ENCODE results near the gene TBC1D2B. TPM values are rescaled to one million over a fixed set of nuclear protein-coding genes. Genes with fewer than 3 reads are reported as not detected.
A peak's percentile ranks its signal among the peaks of the same experiment; 100 is the strongest.

Gene TBC1D2B
- total RNA-seq, 1 donor from 2014 or later: 69.8 TPM

DNA sequence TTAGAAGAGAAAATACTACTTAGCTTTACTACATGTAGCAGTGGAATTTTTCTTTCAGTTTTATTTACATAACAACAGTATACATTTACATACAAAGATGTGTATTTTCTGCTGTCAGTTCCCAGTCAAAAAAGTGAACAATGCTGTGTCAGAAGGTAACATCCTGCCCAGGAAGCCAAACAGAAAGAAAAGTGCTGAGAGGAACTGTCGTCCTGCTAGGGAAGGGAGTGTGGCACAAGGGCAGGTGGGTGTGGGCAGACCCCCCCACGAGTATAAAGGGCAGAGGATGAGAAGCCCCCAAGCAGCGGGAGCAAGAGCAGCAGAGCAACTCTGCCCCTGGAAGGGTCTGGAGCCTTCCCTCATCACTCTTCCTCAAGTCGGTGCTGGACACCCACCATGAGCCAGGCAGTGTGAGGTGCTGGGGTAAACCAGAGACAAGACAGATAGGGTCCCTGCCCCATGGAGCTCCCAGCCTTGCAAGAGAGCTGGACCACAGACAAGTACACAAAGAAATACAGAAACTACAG lies 39.7 kb downstream of the TBC1D2B start:
- H3K27ac ChIP-seq: peak overlapping the region; percentile 62
- peaks cover 81% of the 10 kb centered on the region for H3K4me1 ChIP-seq
- TF ChIP-seq, protein P1, sequence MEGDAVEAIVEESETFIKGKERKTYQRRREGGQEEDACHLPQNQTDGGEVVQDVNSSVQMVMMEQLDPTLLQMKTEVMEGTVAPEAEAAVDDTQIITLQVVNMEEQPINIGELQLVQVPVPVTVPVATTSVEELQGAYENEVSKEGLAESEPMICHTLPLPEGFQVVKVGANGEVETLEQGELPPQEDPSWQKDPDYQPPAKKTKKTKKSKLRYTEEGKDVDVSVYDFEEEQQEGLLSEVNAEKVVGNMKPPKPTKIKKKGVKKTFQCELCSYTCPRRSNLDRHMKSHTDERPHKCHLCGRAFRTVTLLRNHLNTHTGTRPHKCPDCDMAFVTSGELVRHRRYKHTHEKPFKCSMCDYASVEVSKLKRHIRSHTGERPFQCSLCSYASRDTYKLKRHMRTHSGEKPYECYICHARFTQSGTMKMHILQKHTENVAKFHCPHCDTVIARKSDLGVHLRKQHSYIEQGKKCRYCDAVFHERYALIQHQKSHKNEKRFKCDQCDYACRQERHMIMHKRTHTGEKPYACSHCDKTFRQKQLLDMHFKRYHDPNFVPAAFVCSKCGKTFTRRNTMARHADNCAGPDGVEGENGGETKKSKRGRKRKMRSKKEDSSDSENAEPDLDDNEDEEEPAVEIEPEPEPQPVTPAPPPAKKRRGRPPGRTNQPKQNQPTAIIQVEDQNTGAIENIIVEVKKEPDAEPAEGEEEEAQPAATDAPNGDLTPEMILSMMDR (IDR thresholded peaks at IDR 0.05): no peak
- no peak overlapping the region for H3K4me3 ChIP-seq
- no peaks in the 10 kb centered on the region for H3K27me3 ChIP-seq (ENCODE audit: low read depth)
- no peak for DNase-seq
- no peaks in the 10 kb centered on the region for H3K9me3 ChIP-seq
- H3K36me3 ChIP-seq: peaks cover 17% of the 10 kb centered on the region
- no peak for ATAC-seq
- intact Hi-C loops (cut with DNase I): no loop called here

DNA sequence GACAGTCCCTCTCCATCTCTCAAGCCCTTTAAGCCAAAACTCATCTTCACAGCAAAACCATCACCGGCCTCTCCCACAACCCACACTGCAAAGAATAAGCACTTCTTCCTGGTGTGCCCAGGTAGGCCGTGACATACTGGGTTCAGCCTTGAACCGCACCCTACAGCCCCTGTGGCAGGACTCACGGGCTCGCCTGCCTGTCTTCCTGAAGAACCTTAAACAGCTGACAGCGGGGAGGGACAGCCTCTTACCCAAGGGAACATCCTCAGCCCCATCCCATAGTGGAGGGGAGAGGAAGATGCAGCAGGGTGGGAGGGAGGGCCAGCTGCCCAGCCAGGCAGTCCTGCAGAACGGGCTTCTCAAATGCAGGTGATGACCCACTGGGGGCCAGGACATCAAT lies 40.2 kb downstream of the TBC1D2B start:
- no peak overlapping the region for H3K4me3 ChIP-seq
- DNase-seq: no peak
- H3K9me3 ChIP-seq: no peaks in the 10 kb centered on the region
- H3K27me3 ChIP-seq (ENCODE audit: low read depth): no peaks in the 10 kb centered on the region
- H3K27ac ChIP-seq: peak overlapping the region; percentile 62
- peaks cover 83% of the 10 kb centered on the region for H3K4me1 ChIP-seq
- intact Hi-C loops (cut with DNase I): no loop called here
- no peak for ATAC-seq
- H3K36me3 ChIP-seq: peaks cover 12% of the 10 kb centered on the region
- TF ChIP-seq, protein P1 (IDR thresholded peaks at IDR 0.05): no peak

DNA sequence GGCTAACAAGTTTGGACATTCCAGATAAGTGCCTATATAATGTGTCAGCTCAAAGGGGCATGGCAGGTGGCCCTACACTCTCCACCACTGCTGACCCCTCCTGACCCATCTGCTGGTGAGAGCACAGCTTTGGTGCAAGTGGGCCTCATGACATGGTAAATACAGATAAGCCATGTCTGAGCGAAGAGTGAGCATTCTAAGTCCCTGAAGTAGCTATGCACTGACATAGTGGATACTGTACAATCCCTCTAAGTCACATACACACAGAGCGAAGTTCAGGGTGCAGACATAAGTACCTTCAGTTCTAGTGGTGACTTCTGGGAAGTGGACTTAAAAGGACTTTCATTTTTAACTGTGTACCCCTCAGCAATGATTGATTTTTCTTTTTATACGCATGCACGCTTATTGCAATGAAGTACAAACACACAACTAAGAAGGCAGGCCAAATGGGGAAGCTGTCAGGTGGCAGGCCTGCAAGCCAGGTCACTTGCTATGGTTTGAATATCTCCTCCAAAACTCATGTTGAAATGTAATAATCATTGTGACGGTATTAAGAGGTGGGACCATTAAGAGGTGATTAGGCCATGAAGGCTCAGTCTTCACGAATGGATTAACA lies 41.5 kb downstream of the TBC1D2B start:
- H3K4me3 ChIP-seq: no peak overlapping the region
- TF ChIP-seq, protein P1 (IDR thresholded peaks at IDR 0.05): no peak
- H3K4me1 ChIP-seq: peaks cover 78% of the 10 kb centered on the region
- H3K27ac ChIP-seq: peak overlapping the region; percentile 68
- DNase-seq (no peak), ATAC-seq (peak in 1 of 2 donors; percentile 43)
- intact Hi-C loops (cut with DNase I): no loop called here
- no peaks in the 10 kb centered on the region for H3K27me3 ChIP-seq (ENCODE audit: low read depth)
- peaks cover 7% of the 10 kb centered on the region for H3K36me3 ChIP-seq
- no peaks in the 10 kb centered on the region for H3K9me3 ChIP-seq

DNA sequence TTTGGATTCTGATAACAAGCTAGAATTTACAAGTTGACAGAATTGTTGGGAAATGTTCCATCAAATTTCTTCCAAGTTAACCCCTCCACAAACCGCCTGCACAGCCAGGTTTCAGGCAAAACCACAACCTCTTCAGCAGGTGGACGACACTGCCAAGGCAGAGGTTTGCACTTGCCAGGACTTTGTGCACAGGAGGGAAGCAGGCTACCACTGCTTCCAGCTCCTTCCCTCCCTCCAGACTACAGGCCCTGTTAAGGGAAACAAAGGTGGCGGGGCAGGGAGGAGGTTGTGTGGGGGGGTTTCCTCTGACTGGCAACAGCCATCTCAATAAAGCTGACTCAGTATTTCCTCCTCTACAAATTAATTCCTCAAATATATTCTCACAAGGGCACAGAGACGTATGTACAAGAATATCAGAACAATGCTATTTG lies 42.2 kb downstream of the TBC1D2B start:
- no peaks in the 10 kb centered on the region for H3K9me3 ChIP-seq
- TF ChIP-seq, protein P1 (IDR thresholded peaks at IDR 0.05): no peak
- H3K27me3 ChIP-seq (ENCODE audit: low read depth): no peaks in the 10 kb centered on the region
- H3K4me3 ChIP-seq: no peak overlapping the region
- DNase-seq: no peak
- ATAC-seq: peak; percentile 67 to 70
- H3K36me3 ChIP-seq: peaks cover 7% of the 10 kb centered on the region
- peaks cover 74% of the 10 kb centered on the region for H3K4me1 ChIP-seq
- intact Hi-C loops (cut with DNase I): no loop called here
- H3K27ac ChIP-seq: peak overlapping the region; percentile 68

DNA sequence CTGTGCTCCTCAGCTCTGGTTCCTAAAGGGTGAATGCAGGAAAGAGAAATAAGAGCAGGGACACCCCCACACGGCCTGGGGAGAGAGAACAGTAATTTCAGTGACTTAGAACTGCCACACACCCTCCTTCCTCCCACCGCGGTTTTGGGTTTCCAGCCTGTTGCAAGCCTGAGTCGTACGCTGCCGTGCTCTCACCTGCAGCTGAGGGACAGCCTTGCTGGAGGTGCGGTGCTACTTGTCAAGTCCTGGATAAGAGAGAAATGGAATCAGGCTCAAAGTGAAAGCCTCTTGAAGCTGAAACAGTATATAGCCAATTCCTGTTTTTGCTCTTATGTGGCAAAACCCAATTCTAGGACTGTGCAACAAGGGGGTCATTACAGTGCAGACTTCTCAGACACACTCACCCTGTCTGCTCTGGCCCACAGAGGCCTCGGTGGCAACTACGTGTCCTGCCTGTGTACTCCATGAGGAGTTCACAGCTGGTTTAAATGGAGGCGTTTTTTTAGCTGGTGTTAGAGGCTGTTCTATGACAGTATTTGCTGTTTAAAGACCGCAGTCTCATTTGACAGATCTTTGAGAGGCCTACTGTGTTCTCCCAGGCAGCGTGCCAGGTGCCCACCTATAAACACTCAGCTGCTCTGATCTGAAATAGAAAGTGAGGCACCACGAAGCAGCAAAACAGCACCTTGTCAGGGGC lies 42.9 kb downstream of the TBC1D2B start:
- TF ChIP-seq, protein P1 (IDR thresholded peaks at IDR 0.05): no peak
- Histone ChIP-seq H3K36me3 (peaks cover 11% of the 10 kb centered on the region), H3K9me3 (no peaks in the 10 kb centered on the region), H3K4me1 (peaks cover 68% of the 10 kb centered on the region), H3K4me3 (peak overlapping the region; percentile 4), H3K27me3 (ENCODE audit: low read depth) (no peaks in the 10 kb centered on the region), H3K27ac (peak overlapping the region; percentile 68)
- ATAC-seq (peak; percentile 77 to 84), DNase-seq (peak; percentile 74)
- intact Hi-C loops (cut with DNase I): no loop called here
